HTR-8/SVneo (cell line): ENCODE measurements around the gene SLFN11.
"Not testable (repeated sequence)": the region's sequence is repeated elsewhere in the genome, so short reads cannot be mapped to it uniquely, and the experiment has no call there.

Source experiments
- DNase-seq: peaks from one replicate; pipeline ENCODE4 v3.0.0; 2011; ENCODE audit warnings: low spot score, mixed read lengths; ENCODE audit not compliant: insufficient read length
- FAIRE-seq: peaks from 2 replicates; lab custom pipeline; 2011; peaks lifted over from hg19 to GRCh38; lab: Jason Lieb, UNC

Gene SLFN11

GRCh38 chr17:35373534-35373983, at the start of gene SLFN11:
SLFN11 (minus strand) TSS chr17:35373621; CDS start chr17:35363807, 9,814 bp downstream.
- peak; percentile 92 for FAIRE-seq
- DNase-seq = peak; percentile 94

GRCh38 chr17:35421069-35421468, 47.6 kb upstream of the SLFN11 start:
- not testable (repeated sequence) for FAIRE-seq, DNase-seq

- DNase-seq (no peak), FAIRE-seq (no peak)
These were observed 43.2 kb upstream of the SLFN11 start for GRCh38 chr17:35416659-35417058.

GRCh38 chr17:35414707-35415106, 41.3 kb upstream of the SLFN11 start:
- not testable (repeated sequence) for DNase-seq, FAIRE-seq

GRCh38 chr17:35414247-35414646, 40.8 kb upstream of the SLFN11 start:
- DNase-seq (no peak), FAIRE-seq (no peak)

- FAIRE-seq = no peak
- no peak for DNase-seq
These were observed 34.1 kb upstream of the SLFN11 start for GRCh38 chr17:35407531-35407930.

GRCh38 chr17:35406568-35406967, 33.1 kb upstream of the SLFN11 start:
- DNase-seq (no peak), FAIRE-seq (no peak)

- DNase-seq (no peak), FAIRE-seq (no peak)
These were observed 30.9 kb upstream of the SLFN11 start for GRCh38 chr17:35404360-35404759.

GRCh38 chr17:35393783-35394182, 20.4 kb upstream of the SLFN11 start:
- not testable (repeated sequence) for DNase-seq, FAIRE-seq

- FAIRE-seq (no peak), DNase-seq (no peak)
These were observed 17.2 kb upstream of the SLFN11 start for GRCh38 chr17:35390663-35391062.

- no peak for FAIRE-seq
- DNase-seq = no peak
These were observed 16.7 kb upstream of the SLFN11 start for GRCh38 chr17:35390156-35390555.

GRCh38 chr17:35387496-35387895, 14.1 kb upstream of the SLFN11 start:
- DNase-seq = no peak
- no peak for FAIRE-seq

- DNase-seq (no peak), FAIRE-seq (no peak)
These were observed 4.3 kb upstream of the SLFN11 start for GRCh38 chr17:35377706-35378105.

GRCh38 chr17:35377068-35377467, 3.6 kb upstream of the SLFN11 start:
- DNase-seq = no peak
- FAIRE-seq = no peak

GRCh38 chr17:35376245-35376644, 2.8 kb upstream of the SLFN11 start:
- DNase-seq (no peak), FAIRE-seq (no peak)

GRCh38 chr17:35374766-35375344, 1.4 kb upstream of the SLFN11 start:
- FAIRE-seq (no peak), DNase-seq (no peak)

GRCh38 chr17:35373984-35374765, 754 bp upstream of the SLFN11 start:
- FAIRE-seq (no peak), DNase-seq (peak; percentile 28)

GRCh38 chr17:35372846-35373533, 431 bp downstream of the SLFN11 start:
- DNase-seq = no peak
- FAIRE-seq = no peak

- FAIRE-seq = no peak
These were observed 1.5 kb downstream of the SLFN11 start for GRCh38 chr17:35371934-35372333.

GRCh38 chr17:35368081-35368830, 5.2 kb downstream of the SLFN11 start:
- peak; percentile 79 for FAIRE-seq

More at GRCh38 chr17:35371934-35372333, 1.5 kb downstream of the SLFN11 start:
- DNase-seq = no peak

More at GRCh38 chr17:35368081-35368830, 5.2 kb downstream of the SLFN11 start:
- DNase-seq = no peak
